ENCODE measurements around the gene RREB1. TPM values are rescaled to one million over a fixed set of nuclear protein-coding genes. Genes with fewer than 3 reads are reported as not detected.

Gene RREB1
- total and polyA plus RNA-seq, 2 experiments from 2014 or later = 8.5 to 25.5 TPM

DNA sequence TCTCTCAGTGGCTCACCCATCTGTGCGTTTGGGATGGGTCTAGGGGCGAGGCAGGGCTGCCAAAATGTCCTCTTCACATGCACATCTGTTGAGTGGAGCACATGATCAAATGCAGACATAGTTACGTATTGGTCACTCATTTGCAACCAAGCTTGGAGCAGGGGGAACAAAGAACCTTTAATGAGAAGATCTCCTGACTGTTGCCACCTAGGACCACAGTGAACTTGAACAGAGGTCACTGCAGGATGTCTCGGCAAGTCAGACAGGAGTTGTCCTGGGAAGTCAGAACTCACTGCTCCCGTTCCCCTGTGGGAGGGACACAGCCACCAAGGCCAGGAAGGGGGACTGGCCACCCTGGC lies 131.8 kb downstream of the RREB1 start:
- no peaks in the 10 kb centered on the region for H3K9me3 Mint-ChIP-seq
- H2AFZ ChIP-seq = no peak overlapping the region
- DNase-seq (ENCODE audit: low spot score) = no peak
- peaks cover 28% of the 10 kb centered on the region for H3K4me1 ChIP-seq (ENCODE audit: insufficient read depth)
- H3F3A ChIP-seq (replicated peaks; ENCODE audit: low read depth) = no peaks in the 10 kb centered on the region
- no peaks in the 10 kb centered on the region for H3K9me2 ChIP-seq (ENCODE audit: insufficient read depth)
- H3K27me3 Mint-ChIP-seq (ENCODE audit: insufficient read depth, low read depth, poor library complexity) = peaks cover 12% of the 10 kb centered on the region
- H3K4me1 Mint-ChIP-seq = peaks cover 38% of the 10 kb centered on the region
- no peak overlapping the region for H3K4me3 Mint-ChIP-seq
- H3K36me3 ChIP-seq (ENCODE audit: insufficient read depth) = no peaks in the 10 kb centered on the region
- no peaks in the 10 kb centered on the region for H4K20me1 ChIP-seq (replicated peaks; ENCODE audit: insufficient read depth)
- TF ChIP-seq JUNB (IDR thresholded peaks at IDR 0.05; ENCODE audit: unreplicated experiment) (no peak), EZH2phosphoT487 (IDR thresholded peaks at IDR 0.05; ENCODE audit: unreplicated experiment) (no peak), NANOG (IDR thresholded peaks at IDR 0.05; ENCODE audit: borderline replicate concordance) (no peak), EZH2 (IDR thresholded peaks at IDR 0.05; ENCODE audit: low read depth, unreplicated experiment) (no peak), ZNF114 (CRISPR knock-in tag; IDR thresholded peaks at IDR 0.05) (no peak), STAT1 (IDR thresholded peaks at IDR 0.05; ENCODE audit: unreplicated experiment) (no peak), POLR2AphosphoS5 (IDR thresholded peaks at IDR 0.05; ENCODE audit: low read depth) (no peak)
- TF ChIP-seq, protein P1, sequence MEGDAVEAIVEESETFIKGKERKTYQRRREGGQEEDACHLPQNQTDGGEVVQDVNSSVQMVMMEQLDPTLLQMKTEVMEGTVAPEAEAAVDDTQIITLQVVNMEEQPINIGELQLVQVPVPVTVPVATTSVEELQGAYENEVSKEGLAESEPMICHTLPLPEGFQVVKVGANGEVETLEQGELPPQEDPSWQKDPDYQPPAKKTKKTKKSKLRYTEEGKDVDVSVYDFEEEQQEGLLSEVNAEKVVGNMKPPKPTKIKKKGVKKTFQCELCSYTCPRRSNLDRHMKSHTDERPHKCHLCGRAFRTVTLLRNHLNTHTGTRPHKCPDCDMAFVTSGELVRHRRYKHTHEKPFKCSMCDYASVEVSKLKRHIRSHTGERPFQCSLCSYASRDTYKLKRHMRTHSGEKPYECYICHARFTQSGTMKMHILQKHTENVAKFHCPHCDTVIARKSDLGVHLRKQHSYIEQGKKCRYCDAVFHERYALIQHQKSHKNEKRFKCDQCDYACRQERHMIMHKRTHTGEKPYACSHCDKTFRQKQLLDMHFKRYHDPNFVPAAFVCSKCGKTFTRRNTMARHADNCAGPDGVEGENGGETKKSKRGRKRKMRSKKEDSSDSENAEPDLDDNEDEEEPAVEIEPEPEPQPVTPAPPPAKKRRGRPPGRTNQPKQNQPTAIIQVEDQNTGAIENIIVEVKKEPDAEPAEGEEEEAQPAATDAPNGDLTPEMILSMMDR (conservative IDR thresholded peaks at IDR 0.05; ENCODE audit: low read depth in 2 of 2) = no peak
- TF ChIP-seq, protein P2, sequence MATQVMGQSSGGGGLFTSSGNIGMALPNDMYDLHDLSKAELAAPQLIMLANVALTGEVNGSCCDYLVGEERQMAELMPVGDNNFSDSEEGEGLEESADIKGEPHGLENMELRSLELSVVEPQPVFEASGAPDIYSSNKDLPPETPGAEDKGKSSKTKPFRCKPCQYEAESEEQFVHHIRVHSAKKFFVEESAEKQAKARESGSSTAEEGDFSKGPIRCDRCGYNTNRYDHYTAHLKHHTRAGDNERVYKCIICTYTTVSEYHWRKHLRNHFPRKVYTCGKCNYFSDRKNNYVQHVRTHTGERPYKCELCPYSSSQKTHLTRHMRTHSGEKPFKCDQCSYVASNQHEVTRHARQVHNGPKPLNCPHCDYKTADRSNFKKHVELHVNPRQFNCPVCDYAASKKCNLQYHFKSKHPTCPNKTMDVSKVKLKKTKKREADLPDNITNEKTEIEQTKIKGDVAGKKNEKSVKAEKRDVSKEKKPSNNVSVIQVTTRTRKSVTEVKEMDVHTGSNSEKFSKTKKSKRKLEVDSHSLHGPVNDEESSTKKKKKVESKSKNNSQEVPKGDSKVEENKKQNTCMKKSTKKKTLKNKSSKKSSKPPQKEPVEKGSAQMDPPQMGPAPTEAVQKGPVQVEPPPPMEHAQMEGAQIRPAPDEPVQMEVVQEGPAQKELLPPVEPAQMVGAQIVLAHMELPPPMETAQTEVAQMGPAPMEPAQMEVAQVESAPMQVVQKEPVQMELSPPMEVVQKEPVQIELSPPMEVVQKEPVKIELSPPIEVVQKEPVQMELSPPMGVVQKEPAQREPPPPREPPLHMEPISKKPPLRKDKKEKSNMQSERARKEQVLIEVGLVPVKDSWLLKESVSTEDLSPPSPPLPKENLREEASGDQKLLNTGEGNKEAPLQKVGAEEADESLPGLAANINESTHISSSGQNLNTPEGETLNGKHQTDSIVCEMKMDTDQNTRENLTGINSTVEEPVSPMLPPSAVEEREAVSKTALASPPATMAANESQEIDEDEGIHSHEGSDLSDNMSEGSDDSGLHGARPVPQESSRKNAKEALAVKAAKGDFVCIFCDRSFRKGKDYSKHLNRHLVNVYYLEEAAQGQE (IDR thresholded peaks at IDR 0.05; ENCODE audit: unreplicated experiment) = no peak
- H3K27ac Mint-ChIP-seq = peak overlapping the region; percentile 74
- H3K4me2 ChIP-seq = no peak overlapping the region
- no peaks in the 10 kb centered on the region for H3K27me3 ChIP-seq (ENCODE audit: insufficient read depth)
- H3K27ac ChIP-seq (ENCODE audit: low read depth) = no peak overlapping the region
- no peak for ATAC-seq
- no peak overlapping the region for H3K4me3 ChIP-seq
- no peaks in the 10 kb centered on the region for H3K79me2 ChIP-seq (replicated peaks; ENCODE audit: insufficient read depth)
- peaks cover 6% of the 10 kb centered on the region; the same call in 2 of the 3 replicates for H3K36me3 Mint-ChIP-seq (ENCODE audit: low read depth)

DNA sequence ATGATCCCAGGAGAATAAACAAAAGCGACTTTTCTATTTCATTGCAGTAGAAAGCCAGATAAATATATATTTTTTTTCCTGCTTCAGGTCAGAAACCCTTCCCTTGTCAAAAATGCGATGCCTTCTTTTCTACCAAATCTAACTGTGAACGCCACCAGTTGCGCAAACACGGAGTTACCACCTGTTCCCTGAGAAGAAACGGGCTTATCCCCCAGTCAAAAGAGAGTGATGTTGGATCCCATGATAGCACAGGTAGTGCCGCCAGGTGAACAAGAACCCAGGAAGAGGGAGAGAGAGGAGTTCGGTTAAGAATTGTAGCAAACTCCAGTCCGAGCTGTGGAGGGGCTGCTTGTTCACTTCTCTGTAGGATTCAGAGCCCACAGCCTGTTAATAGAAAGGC lies 132.6 kb downstream of the RREB1 start:
- Histone ChIP-seq H3K36me3 (ENCODE audit: insufficient read depth) (no peaks in the 10 kb centered on the region), H3K79me2 (replicated peaks; ENCODE audit: insufficient read depth) (no peaks in the 10 kb centered on the region), H4K20me1 (replicated peaks; ENCODE audit: insufficient read depth) (no peaks in the 10 kb centered on the region), H3K4me3 (no peak overlapping the region), H3K4me1 (ENCODE audit: insufficient read depth) (peaks cover 28% of the 10 kb centered on the region), H3F3A (replicated peaks; ENCODE audit: low read depth) (no peaks in the 10 kb centered on the region), H2AFZ (no peak overlapping the region), H3K27me3 (ENCODE audit: insufficient read depth) (no peaks in the 10 kb centered on the region), H3K4me2 (no peak overlapping the region), H3K9me2 (ENCODE audit: insufficient read depth) (no peaks in the 10 kb centered on the region), H3K27ac (ENCODE audit: low read depth) (no peak overlapping the region)
- H3K36me3 Mint-ChIP-seq (ENCODE audit: low read depth) = peaks cover 8% of the 10 kb centered on the region
- H3K4me1 Mint-ChIP-seq = peaks cover 38% of the 10 kb centered on the region
- DNase-seq (ENCODE audit: low spot score) = no peak
- no peak for ATAC-seq
- H3K4me3 Mint-ChIP-seq = no peak overlapping the region
- peaks cover 12% of the 10 kb centered on the region for H3K27me3 Mint-ChIP-seq (ENCODE audit: insufficient read depth, low read depth, poor library complexity)
- H3K27ac Mint-ChIP-seq = no peak overlapping the region
- no peaks in the 10 kb centered on the region for H3K9me3 Mint-ChIP-seq
- TF ChIP-seq JUNB (IDR thresholded peaks at IDR 0.05; ENCODE audit: unreplicated experiment) (no peak), CREB1 (CRISPR knock-in tag; IDR thresholded peaks at IDR 0.05; ENCODE audit: low read depth) (no peak), EZH2phosphoT487 (IDR thresholded peaks at IDR 0.05; ENCODE audit: unreplicated experiment) (no peak), POLR2AphosphoS5 (IDR thresholded peaks at IDR 0.05; ENCODE audit: low read depth) (no peak), EZH2 (IDR thresholded peaks at IDR 0.05; ENCODE audit: low read depth, unreplicated experiment) (no peak), ZNF331 (CRISPR knock-in tag; IDR thresholded peaks at IDR 0.05; ENCODE audit: low read depth) (no peak), ZNF114 (CRISPR knock-in tag; IDR thresholded peaks at IDR 0.05) (no peak), STAT1 (IDR thresholded peaks at IDR 0.05; ENCODE audit: unreplicated experiment) (no peak)
- TF ChIP-seq, protein P1 (conservative IDR thresholded peaks at IDR 0.05; ENCODE audit: low read depth in 2 of 2) = no peak
- TF ChIP-seq, protein P2 (IDR thresholded peaks at IDR 0.05; ENCODE audit: unreplicated experiment) = no peak

All from GM23338 (cell line).